Posterior vena cava (tissue), 2 donors: ENCODE measurements around the gene DGKI. TPM values are rescaled to one million over a fixed set of nuclear protein-coding genes. Genes with fewer than 3 reads are reported as not detected.

ENCODE experiments used
- DNase-seq: peaks from one replicate; pipeline ENCODE4 v3.0.0-alpha.2; 2020; ENCODE audit warnings: low spot score
- intact Hi-C, 2 donors: fragments of 100-400 bp; cut with DNase I; formaldehyde crosslinking; loops; one replicate each; pipeline versions ENCODE4 v1.14.1 to v1.14.2; 2022 to 2023
- total RNA-seq, 2 donors: library from RNA; stranded (reverse); fragmentation: NEBNext Ultra II Directional; extraction: Animal tissue kit (Norgen Biotek cat#: 25700); gene quantifications; one replicate each; pipeline ENCODE4 v1.2.1, GENCODE V29; 2021
- donor health status: DM: yes; HTN: yes; CAD: no.
- donor health status: DM: yes; HTN: yes; CAD: no.

The DGKI gene
- total RNA-seq, 2 donors from 2014 or later = 2.4 to 6.1 TPM

DNA sequence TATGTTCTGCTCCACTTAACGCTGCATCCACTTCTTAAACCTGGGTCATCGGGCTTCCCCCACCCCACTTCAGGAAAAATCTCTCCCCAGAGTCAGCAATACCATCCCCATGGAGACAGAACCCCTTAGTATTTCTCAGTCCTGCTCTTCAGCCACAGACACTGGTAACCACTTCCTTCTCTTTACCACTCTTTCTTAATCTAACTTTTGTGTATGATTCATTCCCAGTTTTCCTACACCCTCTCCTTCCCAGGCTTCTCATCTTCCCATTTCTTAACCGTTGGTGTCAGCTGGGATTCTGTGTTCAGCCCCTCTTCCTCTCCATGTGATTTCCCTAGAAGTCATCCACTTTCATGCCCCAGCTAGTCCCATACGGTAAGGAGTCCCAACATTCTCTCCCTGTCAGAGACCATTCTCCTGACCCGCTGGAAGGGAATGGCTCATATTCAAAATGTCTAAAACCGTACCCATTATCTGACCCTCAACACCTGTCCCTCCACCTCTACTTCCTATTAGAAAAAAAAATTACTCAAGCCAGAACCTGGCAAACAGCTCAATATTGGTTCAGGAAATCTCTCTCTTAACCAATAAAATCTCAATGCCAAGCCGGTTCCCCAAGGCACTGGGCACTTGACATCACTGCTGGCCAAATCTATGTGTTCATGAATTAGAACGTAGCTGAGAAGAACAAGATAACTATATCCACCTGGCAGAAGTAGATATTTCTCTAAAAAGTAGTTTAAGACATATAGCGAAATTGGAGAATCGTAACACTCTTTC lies 89.4 kb downstream of the DGKI start:
- intact Hi-C loops = no loop called here
- no peak for DNase-seq

DNA sequence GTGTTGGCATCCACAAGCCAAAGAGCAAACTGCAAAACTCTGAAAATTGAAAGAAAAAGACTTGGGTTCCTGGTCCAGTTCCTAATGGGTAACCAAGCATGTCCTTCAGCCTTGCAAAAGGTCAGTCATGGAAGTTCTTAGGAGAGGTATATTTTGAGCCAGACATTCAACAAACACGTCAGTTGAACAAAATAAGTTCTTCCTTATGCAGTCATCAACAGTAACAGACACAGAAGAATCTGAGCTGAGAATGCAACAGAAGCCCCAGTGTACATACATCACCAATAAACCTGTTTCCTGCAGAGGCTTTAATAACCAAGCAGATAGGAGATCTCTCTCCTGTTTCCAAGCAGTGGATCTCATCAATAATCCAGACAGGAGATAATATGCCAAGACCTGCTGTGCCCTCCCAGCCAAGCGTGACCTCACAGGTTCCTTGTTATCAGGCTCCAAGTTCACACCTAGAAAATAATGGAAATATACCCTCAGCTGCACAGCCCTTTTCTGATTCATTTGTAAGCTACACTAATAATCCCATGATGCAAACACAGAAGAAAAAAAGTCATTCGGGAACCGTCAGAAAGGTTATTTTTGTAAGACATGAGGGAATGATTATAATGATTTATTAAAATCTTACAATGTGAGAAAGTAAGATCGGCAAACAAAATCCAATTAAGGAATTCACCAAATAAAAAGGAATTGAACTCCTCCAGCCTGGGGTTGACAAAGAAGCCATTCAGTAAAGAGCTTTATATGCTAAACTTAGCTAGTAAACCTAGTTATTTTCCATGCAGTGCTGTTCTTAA lies 90.7 kb downstream of the DGKI start:
- no peak for DNase-seq
- intact Hi-C loops = no loop called here

DNA sequence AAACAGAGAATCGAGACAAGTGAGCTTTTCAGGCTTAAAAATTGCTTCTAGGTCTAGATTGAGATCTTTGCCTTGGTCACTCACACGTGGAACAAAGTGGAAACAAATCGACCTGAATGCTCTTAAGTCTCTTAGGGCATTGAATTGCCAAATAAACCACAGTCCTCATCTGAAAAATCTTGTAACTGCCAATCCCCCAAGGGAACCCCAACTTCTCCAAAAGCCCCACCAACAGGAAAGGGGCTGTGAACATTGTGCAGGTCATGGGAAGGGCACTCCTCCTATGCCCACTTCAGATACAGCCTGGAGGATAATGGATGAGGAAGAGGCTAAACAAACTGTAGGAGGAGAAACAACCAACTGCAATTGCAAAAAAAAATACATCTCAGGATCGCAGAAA lies 91.3 kb downstream of the DGKI start:
- no peak for DNase-seq
- intact Hi-C loops = no loop called here

DNA sequence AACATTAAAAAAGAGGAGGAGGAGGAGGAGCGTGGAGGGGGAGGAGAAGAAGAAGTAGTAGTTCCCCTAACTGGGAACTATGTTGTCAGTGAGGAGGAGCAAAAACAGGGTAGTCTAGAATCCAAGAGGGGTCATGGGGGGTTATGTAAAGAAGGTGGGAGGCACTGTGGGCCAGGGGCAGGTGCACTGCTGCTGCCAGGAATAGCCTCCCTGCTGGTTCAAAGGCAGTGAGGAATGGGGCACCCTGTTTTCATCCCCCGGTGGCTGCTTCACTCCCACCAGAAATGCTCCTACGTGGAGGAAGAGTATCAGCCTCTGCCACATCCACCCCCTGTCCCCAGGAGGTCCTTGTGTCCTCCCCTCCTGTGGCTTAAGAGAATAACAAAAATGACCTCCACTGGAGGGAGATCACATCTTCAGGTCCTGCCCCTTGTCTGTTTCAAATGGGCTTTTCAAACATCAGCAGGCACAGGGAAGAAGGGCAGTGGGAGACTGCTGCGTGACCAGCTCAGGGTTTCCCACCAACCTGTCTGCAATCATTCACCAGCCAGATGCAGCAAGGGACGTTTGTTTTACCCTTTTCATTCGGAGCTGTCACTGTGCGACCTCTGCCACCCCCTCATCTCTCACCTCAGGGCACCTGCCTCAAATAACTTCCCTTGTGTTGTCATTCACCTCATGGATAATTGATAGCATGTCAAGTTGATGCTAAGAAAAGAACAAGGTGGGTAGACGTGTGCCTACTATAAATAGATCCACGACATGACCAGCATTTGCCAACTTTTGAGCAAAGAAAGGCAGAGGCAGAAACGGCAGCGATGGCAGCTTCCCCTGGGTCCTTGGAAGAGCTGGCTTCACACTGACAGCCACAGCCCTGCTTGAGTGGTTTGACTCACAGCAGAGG lies 92.6 kb downstream of the DGKI start:
- DNase-seq = no peak
- intact Hi-C loops = no loop called here

DNA sequence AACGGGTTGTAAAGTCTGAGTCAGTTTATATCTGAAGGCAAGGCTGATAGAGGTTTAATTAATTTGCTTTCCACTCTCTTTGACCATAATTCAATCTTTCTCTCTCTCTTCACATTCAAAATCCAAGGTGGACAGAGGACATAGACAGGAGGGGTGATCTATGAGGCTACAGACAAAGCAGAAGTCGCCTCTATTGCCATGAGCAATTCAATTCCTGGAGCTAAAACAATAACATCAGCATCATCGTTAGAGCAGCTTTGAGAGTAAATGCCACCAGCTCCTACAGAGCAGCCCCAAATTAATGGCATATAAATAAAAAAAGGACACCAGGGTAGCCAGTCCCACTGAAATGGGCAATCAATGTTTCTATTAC lies 93.2 kb downstream of the DGKI start:
- intact Hi-C loops = no loop called here
- no peak for DNase-seq

DNA sequence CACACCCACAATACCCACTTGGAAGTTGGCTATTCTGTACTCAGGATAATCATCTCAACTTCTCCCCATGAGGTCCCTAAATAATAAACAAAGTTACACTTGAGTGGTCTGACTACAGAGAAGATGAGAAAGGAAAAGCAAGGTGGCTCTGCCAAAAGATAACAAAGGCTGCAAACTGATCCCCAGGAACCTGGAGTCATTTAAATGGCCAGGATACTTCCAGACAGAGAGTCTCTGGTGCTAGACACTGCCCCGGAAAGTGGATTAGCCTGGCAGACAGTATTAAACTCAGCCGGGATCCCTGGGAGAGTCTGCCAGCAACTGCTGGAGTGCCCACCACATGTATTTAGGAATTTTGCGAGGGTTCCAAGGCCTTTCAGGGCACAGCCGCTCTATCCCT lies 93.7 kb downstream of the DGKI start:
- intact Hi-C loops = no loop called here
- no peak for DNase-seq

DNA sequence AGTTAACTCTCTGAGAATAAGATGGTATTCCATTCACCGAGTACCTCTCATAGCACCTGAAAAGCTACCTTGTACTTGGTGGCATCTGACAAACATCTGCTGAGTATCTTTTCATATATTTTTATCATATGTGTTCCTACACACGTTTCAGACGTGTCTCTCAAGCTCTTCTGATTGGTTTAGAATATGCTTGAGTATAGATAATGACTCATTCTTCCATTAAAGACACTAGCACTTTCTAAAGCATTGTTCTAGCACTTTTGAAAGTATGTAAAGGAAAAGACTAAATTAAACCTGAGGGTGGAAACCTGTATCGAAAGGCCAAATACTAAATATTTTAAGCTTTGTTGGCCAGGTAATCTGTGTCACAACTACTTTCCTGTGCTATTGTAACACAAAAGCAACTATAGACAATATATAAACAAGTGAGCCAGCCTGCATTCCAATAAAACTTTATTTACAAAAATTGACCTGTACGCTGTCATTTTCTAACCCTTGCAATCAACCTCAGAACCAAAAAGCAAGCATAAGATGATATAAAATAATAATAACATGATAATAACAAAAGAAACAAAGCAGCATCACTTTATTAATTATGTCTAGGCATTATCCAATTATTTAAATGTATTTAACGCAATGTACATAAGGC lies 95.3 kb downstream of the DGKI start:
- intact Hi-C loops = no loop called here
- DNase-seq = no peak

DNA sequence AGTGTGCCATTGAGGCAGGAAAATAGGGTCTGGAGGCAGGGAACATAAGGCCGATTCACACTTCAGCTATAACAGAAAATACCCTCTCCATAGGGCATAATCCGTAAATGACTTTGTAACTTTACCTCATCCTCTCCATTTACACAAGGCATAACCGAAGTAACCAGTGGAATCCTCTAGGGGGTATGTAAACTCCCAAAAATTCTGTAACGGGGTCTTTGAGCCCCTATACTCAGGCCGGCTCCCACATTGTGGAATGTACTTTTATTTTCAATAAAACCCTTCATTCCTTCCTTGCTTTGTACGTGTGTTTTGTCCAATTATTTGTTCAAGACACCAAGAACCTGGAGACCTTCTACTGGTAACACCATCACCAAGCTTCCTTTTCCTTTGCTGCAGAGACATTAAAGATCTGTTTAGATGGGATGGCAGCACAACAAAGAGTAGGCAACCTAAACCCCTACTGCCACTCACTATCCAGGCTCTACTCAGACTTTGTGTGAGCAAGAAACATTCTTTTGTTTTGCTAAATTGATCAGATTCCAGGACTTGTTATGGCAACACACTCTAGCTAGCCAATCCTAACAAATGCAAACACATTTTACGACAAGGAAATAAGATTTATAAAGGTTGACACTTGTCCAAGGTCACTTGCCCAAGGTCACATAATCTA lies 99.3 kb downstream of the DGKI start:
- DNase-seq = no peak
- intact Hi-C loops = no loop called here

DNA sequence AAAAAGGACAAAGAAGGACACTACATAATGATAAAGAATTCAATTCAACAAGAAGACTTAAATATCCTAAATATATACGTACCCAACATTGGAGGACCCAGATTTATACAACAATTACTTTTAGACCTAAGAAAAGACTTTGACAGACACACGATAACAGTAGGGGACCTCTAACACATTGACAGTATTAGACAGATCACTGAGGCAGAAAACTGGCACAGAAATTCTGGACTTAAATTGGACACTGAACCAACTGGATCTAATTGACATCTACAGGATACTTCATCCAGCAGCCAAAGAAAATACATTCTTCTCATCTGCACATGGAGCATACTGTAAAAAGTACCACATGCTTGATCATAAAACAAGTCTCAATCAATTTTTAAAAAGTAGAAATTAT lies 103.8 kb downstream of the DGKI start:
- intact Hi-C loops = no loop called here

DNA sequence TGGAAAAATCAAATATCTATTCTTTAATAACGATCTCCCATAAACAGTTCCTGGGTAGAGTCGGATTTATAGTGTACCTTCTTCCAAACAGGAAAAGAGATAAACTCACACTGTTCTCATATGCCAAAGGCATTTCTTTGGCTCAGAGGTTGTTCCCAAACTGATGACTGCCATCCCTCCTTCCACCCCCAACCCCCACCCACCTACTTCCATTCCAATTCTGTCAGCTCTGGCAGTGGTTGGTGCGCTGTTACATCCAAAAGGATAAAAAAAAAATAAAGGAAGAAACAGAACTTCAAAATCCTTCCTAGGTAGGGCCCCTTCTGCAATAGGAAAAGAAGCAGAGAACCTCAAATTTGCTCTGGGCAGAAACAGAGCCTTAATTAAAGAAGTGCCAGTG lies 104.7 kb downstream of the DGKI start:
- DNase-seq = no peak
- intact Hi-C loops = no loop called here

More for the DNA sequence above, 103.8 kb downstream of the DGKI start:
- DNase-seq = no peak

DNA sequence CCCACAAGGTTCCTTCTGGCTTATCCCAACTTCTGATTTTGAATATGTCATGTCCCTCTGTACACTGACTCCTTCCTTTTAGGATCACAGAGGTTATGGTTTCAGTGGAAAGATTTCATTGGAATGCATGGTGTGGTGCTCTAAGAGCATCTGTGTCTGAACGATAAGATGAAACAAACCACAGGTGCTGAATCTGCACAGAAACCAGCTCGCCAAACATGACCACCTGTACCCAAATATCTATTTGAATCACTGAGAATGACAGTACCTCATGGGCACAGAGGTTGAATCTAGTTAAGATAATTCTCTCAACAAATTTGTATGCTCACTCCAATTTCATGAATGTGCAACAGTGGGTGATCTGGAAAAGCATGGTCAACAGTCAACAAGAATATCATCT lies 105.3 kb downstream of the DGKI start:
- DNase-seq = no peak
- intact Hi-C loops = no loop called here

DNA sequence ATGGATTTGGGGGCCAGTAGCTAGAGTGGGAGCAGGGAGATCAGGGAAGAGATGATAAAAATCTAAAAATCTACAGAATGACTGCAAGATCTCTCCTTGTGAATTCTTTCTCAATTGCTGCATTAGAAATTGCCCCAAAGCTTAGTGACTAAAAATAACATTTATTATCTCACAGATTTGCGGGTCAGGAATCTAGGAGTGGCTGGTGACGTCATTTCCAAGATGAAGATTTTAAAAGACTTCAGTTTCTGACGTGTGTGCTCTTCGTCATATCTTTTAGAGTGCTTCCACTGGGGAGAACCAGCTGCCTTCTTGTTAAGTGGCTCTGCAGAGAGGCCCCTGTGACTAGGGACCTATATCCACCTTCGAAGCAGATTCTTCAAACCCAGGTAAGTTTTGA lies 112.6 kb downstream of the DGKI start:
- DNase-seq = no peak
- intact Hi-C loops = no loop called here

DNA sequence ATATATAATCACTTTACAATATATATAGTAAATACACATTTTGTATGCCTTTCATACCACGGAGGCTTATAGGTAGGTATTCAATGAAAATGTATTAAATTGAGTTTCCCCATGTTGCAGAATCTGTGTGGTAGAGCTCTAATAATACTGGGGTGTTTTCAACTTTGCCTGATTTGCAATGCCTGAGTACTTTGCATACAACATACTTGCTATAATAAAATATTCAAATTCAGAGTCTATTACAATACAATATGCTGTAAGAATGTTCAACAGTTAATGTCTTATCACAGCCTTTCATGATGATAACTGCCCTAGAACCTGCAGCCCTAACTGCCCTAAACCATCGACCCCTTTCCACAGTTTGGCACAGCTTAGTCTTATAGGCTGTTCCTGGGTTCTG lies 114.6 kb downstream of the DGKI start:
- intact Hi-C loops = no loop called here
- DNase-seq = no peak

DNA sequence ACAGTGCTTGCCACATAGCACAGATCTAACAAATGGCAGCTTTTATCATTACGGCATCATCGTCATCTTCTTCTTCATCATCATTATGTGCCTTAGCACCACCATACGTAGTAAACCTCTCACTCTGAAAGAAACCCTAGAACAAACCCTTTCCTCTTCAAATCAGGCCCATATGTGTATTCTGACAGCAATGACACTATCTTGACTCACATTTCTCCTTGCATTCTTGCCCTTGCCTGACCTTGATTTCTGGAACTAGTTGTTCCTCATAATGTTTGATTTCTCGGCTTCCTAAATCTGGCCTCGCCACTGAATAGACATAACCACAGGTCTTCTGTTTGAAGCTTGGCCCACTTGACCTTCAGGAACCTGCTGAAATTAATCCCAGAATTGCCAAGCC lies 115.3 kb downstream of the DGKI start:
- no peak for DNase-seq
- intact Hi-C loops = no loop called here

DNA sequence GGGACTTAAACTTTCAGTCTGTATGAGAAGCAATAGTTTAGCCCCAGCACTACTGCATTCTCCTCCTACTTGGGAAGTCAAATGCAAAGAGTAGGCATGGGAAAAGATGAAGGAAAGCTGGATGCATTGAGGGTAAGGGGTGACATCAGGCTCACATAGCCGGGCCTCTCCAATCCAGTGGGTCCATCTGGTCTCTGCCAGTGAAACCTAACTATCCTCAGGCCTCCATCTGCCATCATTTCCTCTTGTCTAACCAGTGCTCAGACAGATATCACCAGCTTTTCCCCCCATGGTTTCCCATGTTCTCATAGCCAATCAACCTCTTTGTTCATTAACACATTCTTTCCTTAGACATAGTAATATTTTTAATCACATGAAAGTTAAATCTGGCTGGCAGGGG lies 118.3 kb downstream of the DGKI start:
- no peak for DNase-seq
- intact Hi-C loops = no loop called here

DNA sequence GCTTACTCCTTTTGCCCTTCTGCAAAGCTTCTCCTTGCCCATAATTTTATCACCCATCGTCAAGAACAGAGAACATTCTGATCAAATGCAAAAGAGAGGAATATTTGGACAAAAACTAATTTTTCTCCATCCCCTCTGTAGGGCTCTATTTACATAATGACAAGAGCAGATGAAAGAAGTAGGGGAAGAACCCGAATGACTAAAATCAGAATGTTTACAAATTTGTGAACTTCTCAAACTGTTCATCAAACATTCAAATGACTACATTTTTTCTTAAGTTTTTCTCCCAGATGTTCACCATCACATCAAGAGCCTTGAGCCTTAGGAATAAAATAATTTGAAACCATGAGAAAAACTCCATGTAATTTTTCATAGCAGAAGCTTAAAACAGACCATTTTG lies 119.4 kb downstream of the DGKI start:
- DNase-seq = no peak
- intact Hi-C loops = no loop called here

DNA sequence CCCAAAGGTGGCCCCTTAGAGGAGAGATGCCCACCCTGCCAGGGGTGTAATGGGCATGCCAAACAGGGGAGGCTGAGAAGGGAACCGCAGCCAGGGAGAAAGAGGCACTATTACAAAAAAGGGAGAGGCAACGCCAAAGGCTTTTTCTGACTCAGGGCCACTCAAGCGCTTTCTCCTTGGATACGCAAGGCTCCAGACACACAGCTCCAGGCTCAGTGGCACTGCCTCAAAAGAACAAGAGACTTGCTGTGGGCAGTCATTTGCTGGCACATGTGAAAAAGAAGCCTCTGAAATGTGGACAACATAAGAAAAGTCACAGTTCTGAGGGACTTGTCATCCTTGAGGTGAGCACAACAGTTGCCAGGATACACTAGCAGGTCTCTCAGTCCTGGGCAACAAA lies 128.4 kb downstream of the DGKI start:
- intact Hi-C loops = no loop called here

DNA sequence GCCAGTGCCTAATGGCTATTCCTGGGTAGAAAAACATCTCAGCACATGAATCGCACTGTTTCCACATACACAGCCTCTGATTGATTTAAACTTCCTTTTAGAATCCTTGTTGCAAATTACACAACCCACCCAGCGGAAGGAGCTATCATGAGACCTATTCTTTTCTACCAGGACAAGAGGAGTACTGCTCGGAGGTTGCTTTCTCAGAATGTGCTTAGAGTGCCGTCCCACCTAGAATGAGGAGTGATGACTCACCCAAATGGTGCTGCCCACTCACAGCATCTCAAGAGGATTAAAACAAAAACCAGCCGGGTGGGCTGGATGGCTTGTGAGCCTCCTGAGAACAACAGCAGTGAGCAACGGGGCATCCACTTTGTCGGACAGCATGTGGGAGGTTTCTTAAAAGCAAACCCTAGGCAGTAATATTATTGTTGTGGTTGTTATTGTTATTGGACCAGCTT lies 128.9 kb downstream of the DGKI start:
- DNase-seq = no peak

More for the DNA sequence above, 128.4 kb downstream of the DGKI start:
- no peak for DNase-seq

DNA sequence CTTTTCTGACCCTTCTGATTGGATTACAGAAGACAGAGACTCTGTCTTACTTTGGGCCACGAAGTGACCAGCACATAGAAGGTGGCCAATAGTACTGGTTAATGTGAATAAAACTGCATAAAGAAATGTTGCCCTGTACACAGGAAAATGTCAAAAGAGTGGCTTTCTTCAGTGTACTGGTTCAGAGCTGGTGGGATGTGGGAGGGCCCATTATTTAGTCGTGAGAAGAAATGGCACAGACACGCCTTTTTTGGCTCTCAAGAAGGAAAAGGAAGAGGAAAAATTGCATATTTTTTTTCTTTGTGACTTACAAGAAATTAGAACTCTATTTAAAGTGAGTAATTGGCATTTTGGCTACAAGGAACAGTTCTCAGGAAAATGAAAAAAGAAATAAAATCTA lies 129.7 kb downstream of the DGKI start:
- intact Hi-C loops = no loop called here
- no peak for DNase-seq

More for the DNA sequence above, 128.9 kb downstream of the DGKI start:
- intact Hi-C loops = no loop called here
